Measurements from ENCODE around the gene MTHFD1. TPM values are rescaled to one million over a fixed set of nuclear protein-coding genes. Genes with fewer than 3 reads are reported as not detected.

MTHFD1 gene
- total and polyA plus RNA-seq, 9 of the 15 experiments (the other 6 are each of a cell fraction or from before 2014, with no cell fraction given): 66.7 to 158 (median 90.9) TPM

DNA sequence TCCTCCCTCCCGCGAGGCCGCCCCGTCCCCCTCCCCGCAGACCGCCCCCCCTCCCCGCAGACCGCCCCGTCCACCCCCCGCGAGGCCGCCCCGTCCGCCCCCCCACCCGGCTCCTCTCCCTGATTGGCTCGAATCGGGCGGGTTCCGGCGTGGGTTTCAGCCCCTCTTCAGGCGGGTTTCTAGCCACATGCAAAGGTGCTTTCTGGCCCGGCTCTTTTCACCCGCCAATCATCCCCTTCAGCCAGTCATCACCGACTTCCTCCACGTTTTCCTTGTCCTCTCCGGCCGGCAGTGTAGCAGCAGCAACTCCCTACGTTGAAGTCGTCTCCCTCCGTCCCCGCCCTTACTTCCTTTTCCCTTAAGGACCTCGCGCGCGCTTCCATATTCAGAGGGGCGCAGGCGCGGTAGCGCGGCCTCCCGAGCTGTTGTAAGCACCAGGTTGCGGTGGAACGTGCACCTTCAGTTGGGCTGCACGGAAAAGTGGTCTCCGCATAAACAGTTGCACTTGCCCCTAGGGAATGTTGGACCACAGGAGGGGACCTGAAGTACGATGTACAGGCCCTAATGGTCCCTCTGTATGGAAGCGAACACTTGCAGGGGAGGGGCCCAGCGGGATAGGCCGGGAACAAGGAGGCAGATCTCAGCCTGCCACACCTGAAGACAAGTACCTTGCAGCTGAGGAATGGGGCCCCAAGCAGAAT lies 49.4 kb upstream of the MTHFD1 start (continued):
- TF ChIP-seq MGA (IDR thresholded peaks at IDR 0.05) (peak; percentile 82), ELF4 (CRISPR knock-in tag; IDR thresholded peaks at IDR 0.05) (peak; percentile 13; the same call in 1 of the 2 replicates), ZBTB12 (CRISPR knock-in tag; IDR thresholded peaks at IDR 0.05) (0 out of 2 replicates have a peak, but pooled peaks have one; percentile 20), ATF1 (CRISPR knock-in tag; IDR thresholded peaks at IDR 0.05) (no peak), ATF1 (tag; IDR thresholded peaks at IDR 0.05) (peak; percentile 29; the same call in 1 of the 2 replicates), ZNF586 (CRISPR knock-in tag; conservative IDR thresholded peaks at IDR 0.05) (no peak)
- TF ChIP-seq, protein P1, sequence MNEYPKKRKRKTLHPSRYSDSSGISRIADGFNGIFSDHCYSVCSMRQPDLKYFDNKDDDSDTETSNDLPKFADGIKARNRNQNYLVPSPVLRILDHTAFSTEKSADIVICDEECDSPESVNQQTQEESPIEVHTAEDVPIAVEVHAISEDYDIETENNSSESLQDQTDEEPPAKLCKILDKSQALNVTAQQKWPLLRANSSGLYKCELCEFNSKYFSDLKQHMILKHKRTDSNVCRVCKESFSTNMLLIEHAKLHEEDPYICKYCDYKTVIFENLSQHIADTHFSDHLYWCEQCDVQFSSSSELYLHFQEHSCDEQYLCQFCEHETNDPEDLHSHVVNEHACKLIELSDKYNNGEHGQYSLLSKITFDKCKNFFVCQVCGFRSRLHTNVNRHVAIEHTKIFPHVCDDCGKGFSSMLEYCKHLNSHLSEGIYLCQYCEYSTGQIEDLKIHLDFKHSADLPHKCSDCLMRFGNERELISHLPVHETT (CRISPR knock-in tag; conservative IDR thresholded peaks at IDR 0.05 in 1 of 2, IDR thresholded peaks at IDR 0.05 in 1 of 2): peak in 1 of 2 experiments; percentile 56; a peak in 1 of 4 replicates
- TF ChIP-seq, protein P2, sequence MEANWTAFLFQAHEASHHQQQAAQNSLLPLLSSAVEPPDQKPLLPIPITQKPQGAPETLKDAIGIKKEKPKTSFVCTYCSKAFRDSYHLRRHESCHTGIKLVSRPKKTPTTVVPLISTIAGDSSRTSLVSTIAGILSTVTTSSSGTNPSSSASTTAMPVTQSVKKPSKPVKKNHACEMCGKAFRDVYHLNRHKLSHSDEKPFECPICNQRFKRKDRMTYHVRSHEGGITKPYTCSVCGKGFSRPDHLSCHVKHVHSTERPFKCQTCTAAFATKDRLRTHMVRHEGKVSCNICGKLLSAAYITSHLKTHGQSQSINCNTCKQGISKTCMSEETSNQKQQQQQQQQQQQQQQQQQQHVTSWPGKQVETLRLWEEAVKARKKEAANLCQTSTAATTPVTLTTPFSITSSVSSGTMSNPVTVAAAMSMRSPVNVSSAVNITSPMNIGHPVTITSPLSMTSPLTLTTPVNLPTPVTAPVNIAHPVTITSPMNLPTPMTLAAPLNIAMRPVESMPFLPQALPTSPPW (CRISPR knock-in tag; IDR thresholded peaks at IDR 0.05): peak; percentile 97
